ENCODE measurements around the gene TMEM214. TPM values are rescaled to one million over a fixed set of nuclear protein-coding genes. Genes with fewer than 3 reads are reported as not detected.

The TMEM214 gene
- polyA plus RNA-seq, 1 donor (not counting 4 experiments of a cell fraction or from before 2014, with no cell fraction given), result 38.0 TPM

DNA sequence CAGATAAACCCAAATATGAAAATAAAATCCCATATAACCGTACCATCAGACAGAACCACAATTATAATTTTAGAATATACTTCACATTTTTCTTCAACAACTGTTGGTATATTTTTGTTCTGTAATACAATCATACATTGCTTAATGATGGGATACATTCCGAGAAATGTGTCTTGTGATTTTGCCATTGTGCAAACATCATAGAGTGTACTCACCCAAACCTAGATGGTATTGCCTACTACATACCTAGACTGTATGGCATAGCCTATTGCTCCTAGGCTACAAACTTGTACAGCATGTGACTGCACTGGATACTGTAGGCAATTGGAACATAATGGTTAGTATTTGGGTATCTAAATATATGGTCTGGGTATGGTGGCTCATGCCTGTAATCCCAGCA is 31.8 kb upstream of the TMEM214 start:
- no peaks in the 10 kb centered on the region for H3K9me3 ChIP-seq (ENCODE audit: control insufficient read depth, low read depth, low read length)
- dilution Hi-C loops (cut with MboI; ENCODE audit: extremely low pct_ligation_motif_present, low sequenced_read_pairs), result no loop called here
- H3K79me2 ChIP-seq (ENCODE audit: control insufficient read depth, insufficient read depth, low read length), result no peaks in the 10 kb centered on the region
- H3K4me1 ChIP-seq (ENCODE audit: control insufficient read depth, extremely low read depth, insufficient read depth, low read length), result no peaks in the 10 kb centered on the region
- no peaks in the 10 kb centered on the region for H4K20me1 ChIP-seq (ENCODE audit: control insufficient read depth, extremely low read depth, insufficient read depth, low read length)
- no peak overlapping the region for H3K9ac ChIP-seq (ENCODE audit: control insufficient read depth, extremely low read depth, insufficient read depth, low read length)
- FAIRE-seq (no peak), DNase-seq (ENCODE audit: low read depth, low spot score) (no peak)
- no peak overlapping the region for H3K4me3 ChIP-seq (ENCODE audit: control insufficient read depth in 2 of 3, extremely low read depth in 1 of 3, insufficient read depth in 2 of 3, low read depth in 1 of 3, low read length in 3 of 3)
- H3K36me3 ChIP-seq (ENCODE audit: control insufficient read depth in 2 of 2, extremely low read depth in 1 of 2, insufficient read depth in 2 of 2, low read length in 2 of 2), result no peaks in the 10 kb centered on the region
- H3K27ac ChIP-seq (ENCODE audit: control insufficient read depth, insufficient read depth, low read length), result no peak overlapping the region
- TF ChIP-seq, protein P1, sequence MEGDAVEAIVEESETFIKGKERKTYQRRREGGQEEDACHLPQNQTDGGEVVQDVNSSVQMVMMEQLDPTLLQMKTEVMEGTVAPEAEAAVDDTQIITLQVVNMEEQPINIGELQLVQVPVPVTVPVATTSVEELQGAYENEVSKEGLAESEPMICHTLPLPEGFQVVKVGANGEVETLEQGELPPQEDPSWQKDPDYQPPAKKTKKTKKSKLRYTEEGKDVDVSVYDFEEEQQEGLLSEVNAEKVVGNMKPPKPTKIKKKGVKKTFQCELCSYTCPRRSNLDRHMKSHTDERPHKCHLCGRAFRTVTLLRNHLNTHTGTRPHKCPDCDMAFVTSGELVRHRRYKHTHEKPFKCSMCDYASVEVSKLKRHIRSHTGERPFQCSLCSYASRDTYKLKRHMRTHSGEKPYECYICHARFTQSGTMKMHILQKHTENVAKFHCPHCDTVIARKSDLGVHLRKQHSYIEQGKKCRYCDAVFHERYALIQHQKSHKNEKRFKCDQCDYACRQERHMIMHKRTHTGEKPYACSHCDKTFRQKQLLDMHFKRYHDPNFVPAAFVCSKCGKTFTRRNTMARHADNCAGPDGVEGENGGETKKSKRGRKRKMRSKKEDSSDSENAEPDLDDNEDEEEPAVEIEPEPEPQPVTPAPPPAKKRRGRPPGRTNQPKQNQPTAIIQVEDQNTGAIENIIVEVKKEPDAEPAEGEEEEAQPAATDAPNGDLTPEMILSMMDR (optimal IDR thresholded peaks at IDR 0.05 in 1 of 3, IDR thresholded peaks at IDR 0.05 in 1 of 3, conservative IDR thresholded peaks at IDR 0.05 in 1 of 3; ENCODE audit: extremely low read depth in 1 of 3, insufficient read depth in 2 of 3, low read length in 3 of 3), result no peak
- no peak for TF ChIP-seq EZH2 (IDR thresholded peaks at IDR 0.05; ENCODE audit: low read length)
- H3K4me2 ChIP-seq (ENCODE audit: control insufficient read depth, extremely low read depth, insufficient read depth, low read depth, low read length), result no peak overlapping the region
- no peaks in the 10 kb centered on the region for H3K9me1 ChIP-seq (ENCODE audit: control insufficient read depth, extremely low read depth, insufficient read depth, low read length)
- H2AFZ ChIP-seq (ENCODE audit: control insufficient read depth, low read length), result no peak overlapping the region
- H3K27me3 ChIP-seq (ENCODE audit: control insufficient read depth, extremely low read depth, insufficient read depth, low read length), result no peaks in the 10 kb centered on the region

DNA sequence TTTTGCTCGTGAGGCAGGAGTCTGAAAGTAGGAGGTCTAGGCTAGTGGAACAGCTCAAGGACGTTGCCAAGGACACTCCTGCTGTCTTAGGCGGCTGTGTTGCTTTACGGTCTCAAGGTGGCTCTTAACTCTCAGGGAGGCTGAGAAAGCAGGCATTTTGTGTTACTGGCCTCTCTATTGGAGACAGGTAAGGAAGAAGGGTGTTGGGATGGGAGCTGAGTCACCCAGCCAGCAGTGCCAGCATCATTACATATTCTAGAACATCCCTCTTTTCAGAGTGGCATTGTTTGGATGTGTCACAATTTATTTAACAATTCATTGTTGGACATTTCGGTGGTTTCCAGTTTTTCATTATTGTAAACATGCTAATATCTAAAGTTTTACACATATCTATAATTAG is 30.8 kb upstream of the TMEM214 start:
- dilution Hi-C loops (cut with MboI; ENCODE audit: extremely low pct_ligation_motif_present, low sequenced_read_pairs), result no loop called here
- Histone ChIP-seq H3K79me2 (ENCODE audit: control insufficient read depth, insufficient read depth, low read length) (no peaks in the 10 kb centered on the region), H4K20me1 (ENCODE audit: control insufficient read depth, extremely low read depth, insufficient read depth, low read length) (no peaks in the 10 kb centered on the region), H3K4me3 (ENCODE audit: control insufficient read depth in 2 of 3, extremely low read depth in 1 of 3, insufficient read depth in 2 of 3, low read depth in 1 of 3, low read length in 3 of 3) (no peak overlapping the region), H3K4me2 (ENCODE audit: control insufficient read depth, extremely low read depth, insufficient read depth, low read depth, low read length) (no peak overlapping the region), H3K27me3 (ENCODE audit: control insufficient read depth, extremely low read depth, insufficient read depth, low read length) (no peaks in the 10 kb centered on the region), H3K4me1 (ENCODE audit: control insufficient read depth, extremely low read depth, insufficient read depth, low read length) (no peaks in the 10 kb centered on the region), H3K36me3 (ENCODE audit: control insufficient read depth in 2 of 2, extremely low read depth in 1 of 2, insufficient read depth in 2 of 2, low read length in 2 of 2) (no peaks in the 10 kb centered on the region), H3K9me3 (ENCODE audit: control insufficient read depth, low read depth, low read length) (no peaks in the 10 kb centered on the region), H3K27ac (ENCODE audit: control insufficient read depth, insufficient read depth, low read length) (no peak overlapping the region), H3K9me1 (ENCODE audit: control insufficient read depth, extremely low read depth, insufficient read depth, low read length) (no peaks in the 10 kb centered on the region), H2AFZ (ENCODE audit: control insufficient read depth, low read length) (no peak overlapping the region), H3K9ac (ENCODE audit: control insufficient read depth, extremely low read depth, insufficient read depth, low read length) (no peak overlapping the region)
- TF ChIP-seq EZH2 (IDR thresholded peaks at IDR 0.05; ENCODE audit: low read length), result no peak
- TF ChIP-seq, protein P1 (optimal IDR thresholded peaks at IDR 0.05 in 1 of 3, IDR thresholded peaks at IDR 0.05 in 1 of 3, conservative IDR thresholded peaks at IDR 0.05 in 1 of 3; ENCODE audit: extremely low read depth in 1 of 3, insufficient read depth in 2 of 3, low read length in 3 of 3), result no peak
- FAIRE-seq (no peak), DNase-seq (ENCODE audit: low read depth, low spot score) (no peak)
